IMR-90 (cell line): ENCODE measurements around the gene PRKRIP1. TPM values are rescaled to one million over a fixed set of nuclear protein-coding genes. Genes with fewer than 3 reads are reported as not detected.
"Not testable (repeated sequence)": the region's sequence is repeated elsewhere in the genome, so short reads cannot be mapped to it uniquely, and the experiment has no call there.

ENCODE experiments used
- ATAC-seq: fragments of 200-7000 bp; cut with Tn5 transposase; 2 replicates; pipeline ENCODE4 v1.9.1; 2020; ENCODE audit warnings: low read depth, mild to moderate bottlenecking, moderate library complexity
- BruUV-seq: library from RNA; stranded (reverse); fragments of 400-500 nt; replicated peaks from 2 replicates; lab custom pipeline; 2021; lab: Mats Ljungman, UMichigan
- CTCF ChIA-PET: fragments of 300-600 bp; formaldehyde crosslinking; extraction: SDS; loops from one replicate; lab custom pipeline; 2021; ENCODE audit warnings: antibody characterized with exemption; lab: Yijun Ruan, JAX
- POLR2A ChIA-PET: fragments of 300-600 bp; sonication (Branson Sonifier 250); formaldehyde crosslinking; loops from one replicate; lab custom pipeline; 2022; ENCODE audit warnings: antibody characterized with exemption; ENCODE audit not compliant: unreplicated experiment; lab: Charles Lee
- DNase-seq: peaks from one replicate; pipeline ENCODE4 v3.0.0; 2013
- H2AFZ ChIP-seq: replicated peaks from 2 replicates; pipeline ENCODE3; 2013; ENCODE audit warnings: low read length, mild to moderate bottlenecking; ENCODE audit not compliant: poor library complexity
- H2AK5ac ChIP-seq: 2 replicates; pipeline ENCODE4 v1.6.1; 2013; ENCODE audit warnings: low read depth, low read length, inconsistent platforms
- H2AK9ac ChIP-seq: replicated peaks from 2 replicates; pipeline ENCODE3; 2013; ENCODE audit warnings: mild to moderate bottlenecking, low read depth, low read length, moderate library complexity; ENCODE audit not compliant: poor library complexity
- H2BK120ac ChIP-seq: 2 replicates; pipeline ENCODE4 v1.6.1; 2013; ENCODE audit warnings: low read depth, low read length, inconsistent platforms
- H2BK15ac ChIP-seq: 3 replicates; pipeline ENCODE4 v1.6.1; 2013; ENCODE audit warnings: low read depth, low read length, inconsistent platforms
- H2BK20ac ChIP-seq: 2 replicates; pipeline ENCODE4 v1.6.1; 2013; ENCODE audit warnings: low read depth, mild to moderate bottlenecking, inconsistent platforms, low read length, moderate library complexity
- H2BK5ac ChIP-seq: 2 replicates; pipeline ENCODE4 v1.6.1; 2013; ENCODE audit warnings: mild to moderate bottlenecking, low read depth, low read length, inconsistent platforms; ENCODE audit not compliant: poor library complexity, severe bottlenecking
- H3K14ac ChIP-seq: replicated peaks from 2 replicates; pipeline ENCODE4 v1.6.1; 2013; ENCODE audit warnings: low read depth, low read length, inconsistent platforms
- H3K18ac ChIP-seq: 2 replicates; pipeline ENCODE4 v1.6.1; 2013; ENCODE audit warnings: low read depth, low read length, control low read depth
- H3K23ac ChIP-seq: 2 replicates; pipeline ENCODE4 v1.6.1; 2013; ENCODE audit warnings: low read depth, low read length, inconsistent platforms
- H3K27ac ChIP-seq: 2 replicates; pipeline ENCODE4 v1.5.1; 2013; ENCODE audit warnings: mild to moderate bottlenecking, control low read depth, low read length; ENCODE audit not compliant: insufficient read depth
- H3K27me3 ChIP-seq: 2 replicates; pipeline ENCODE4 v1.6.1; 2013; ENCODE audit warnings: low read length; ENCODE audit not compliant: control insufficient read depth, insufficient read depth
- H3K36me3 ChIP-seq: 2 replicates; pipeline ENCODE4 v1.6.1; 2013; ENCODE audit warnings: low read length, mixed read lengths; ENCODE audit not compliant: control insufficient read depth, insufficient read depth
- H3K4ac ChIP-seq: 2 replicates; pipeline ENCODE4 v1.6.1; 2013; ENCODE audit warnings: low read depth, low read length, inconsistent platforms
- H3K4me1 ChIP-seq: 2 replicates; pipeline ENCODE4 v1.6.1; 2013; ENCODE audit warnings: low read length, mixed read lengths; ENCODE audit not compliant: control insufficient read depth, insufficient read depth
- H3K4me2 ChIP-seq: 2 replicates; pipeline ENCODE4 v1.6.1; 2013; ENCODE audit warnings: low read depth, mild to moderate bottlenecking, control low read depth, low read length, moderate library complexity
- H3K4me3 ChIP-seq: 2 replicates; pipeline ENCODE4 v1.5.1; 2013; ENCODE audit warnings: low read depth, mild to moderate bottlenecking, control low read depth, low read length, moderate library complexity; ENCODE audit not compliant: insufficient read depth
- H3K56ac ChIP-seq: 2 replicates; pipeline ENCODE4 v1.6.1; 2013; ENCODE audit warnings: low read length, inconsistent platforms; ENCODE audit not compliant: insufficient read depth; ENCODE audit errors: extremely low read depth
- H3K79me1 ChIP-seq, 2 experiments: 2 replicates each; pipeline ENCODE4 v1.6.1; 2013; ENCODE audit warnings: low read length in 2 of 2, inconsistent platforms in 1 of 2, low read depth in 1 of 2
- H3K9ac ChIP-seq: 2 replicates; pipeline ENCODE4 v1.6.1; 2013; ENCODE audit warnings: low read depth, low read length, control low read depth
- H3K9me1 ChIP-seq: 2 replicates; pipeline ENCODE4 v1.6.1; 2013; ENCODE audit warnings: low read length, inconsistent platforms; ENCODE audit not compliant: insufficient read depth
- H3K9me3 ChIP-seq: 2 replicates; pipeline ENCODE4 v1.6.1; 2013; ENCODE audit warnings: low read length; ENCODE audit not compliant: control insufficient read depth, insufficient read depth
- H4K20me1 ChIP-seq: 2 replicates; pipeline ENCODE4 v1.6.1; 2013; ENCODE audit warnings: low read length, inconsistent platforms; ENCODE audit not compliant: insufficient read depth
- H4K5ac ChIP-seq: 2 replicates; pipeline ENCODE4 v1.6.1; 2013; ENCODE audit warnings: mild to moderate bottlenecking, low read depth, low read length, control low read depth
- H4K8ac ChIP-seq, 2 experiments: 2 replicates each; pipeline ENCODE4 v1.6.1; 2013; ENCODE audit warnings: low read depth in 2 of 2, low read length in 2 of 2, control low read depth in 1 of 2, inconsistent platforms in 1 of 2
- H4K91ac ChIP-seq: 2 replicates; pipeline ENCODE4 v1.6.1; 2013; ENCODE audit warnings: low read depth, low read length, inconsistent platforms; ENCODE audit not compliant: insufficient read depth
- WGBS, 2 experiments: methylation state at CpG; one replicate each; pipeline versions ENCODE4 v1.1.5 to v1.1.7; 2013; ENCODE audit warnings: missing lambda C conversion rate in 2 of 2; ENCODE audit not compliant: insufficient read length in 1 of 2; ENCODE audit errors: extremely low coverage in 2 of 2; 5-methylcytosine and 5-hydroxymethylcytosine counted together
- dilution Hi-C: fragments of 300-500 bp; cut with HindIII; formaldehyde crosslinking; loops from one replicate; pipeline ENCODE4 v1.14.3; 2018; ENCODE audit warnings: low sequenced_read_pairs; ENCODE audit not compliant: unreplicated experiment
- in situ Hi-C: fragments of 300-500 bp; cut with MboI; formaldehyde crosslinking; loops from 3 replicates; pipeline ENCODE4 v1.14.3; 2019; ENCODE audit warnings: low sequenced_read_pairs, inconsistent platforms, mixed read lengths
- intact Hi-C: fragments of 100-400 bp; cut with micrococcal nuclease; formaldehyde crosslinking; loops from 2 replicates; pipeline ENCODE4 v1.10.0; 2022
- polyA plus RNA-seq, 3 experiments: library from polyadenylated mRNA; depleted of rRNA; stranded (reverse); fragments of >200 nt; gene quantifications; 2 replicates each; pipeline ENCODE4 v1.2.3, GENCODE V29; 2012; ENCODE audit warnings: low replicate concordance in 1 of 3
- total RNA-seq: library from RNA; depleted of rRNA; stranded (reverse); fragments of >200 nt; gene quantifications from 2 replicates; pipeline ENCODE4 v1.2.3, GENCODE V29; 2012

PRKRIP1 gene
- total and polyA plus RNA-seq, 2 of the 4 experiments (the other 2 are of a cell fraction): 6.5 to 21.6 TPM

DNA sequence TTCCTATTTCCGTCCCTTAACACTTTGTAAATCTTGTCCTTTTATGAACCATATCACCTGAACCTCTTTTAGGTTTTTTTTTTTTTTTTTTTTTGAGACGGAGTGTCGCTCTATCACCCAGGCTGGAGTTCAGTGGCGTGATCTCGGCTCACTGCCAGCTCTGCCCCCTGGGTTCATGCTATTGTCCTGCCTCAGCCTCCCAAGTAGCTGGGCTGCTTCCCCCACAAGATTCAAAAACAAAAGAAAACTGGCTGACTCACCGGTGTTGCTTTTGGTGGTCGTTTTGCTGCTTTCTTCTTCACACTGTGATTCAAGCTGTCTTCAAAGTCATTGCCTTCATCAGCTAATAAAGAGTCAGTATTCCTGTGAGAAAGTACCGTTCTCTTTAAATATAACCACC is 15.3 kb upstream of the PRKRIP1 start:
- H3K4me2 ChIP-seq, H3K14ac ChIP-seq, H4K5ac ChIP-seq, intact Hi-C loops, ATAC-seq, in situ Hi-C loops, CTCF ChIA-PET, POLR2A ChIA-PET, H3K4me1 ChIP-seq, H2BK5ac ChIP-seq, DNase-seq, H3K9me3 ChIP-seq, H3K18ac ChIP-seq, H3K79me1 ChIP-seq, H3K23ac ChIP-seq, H2BK20ac ChIP-seq, H4K91ac ChIP-seq, H2AFZ ChIP-seq, H2AK9ac ChIP-seq, BruUV-seq, H3K27ac ChIP-seq, H2BK15ac ChIP-seq, H2BK120ac ChIP-seq, dilution Hi-C loops, H3K27me3 ChIP-seq, H2AK5ac ChIP-seq, H3K9ac ChIP-seq, H4K8ac ChIP-seq, H3K4me3 ChIP-seq, H3K9me1 ChIP-seq, H3K4ac ChIP-seq, H3K56ac ChIP-seq, H4K20me1 ChIP-seq: not testable (repeated sequence)
- H3K36me3 ChIP-seq: peaks cover 23% of the 10 kb centered on the region
- whole genome bisulfite sequencing, 2 experiments: 78% methylated on average over 5 of the region's 8 CpGs; no CpG with 5 or more reads in 1 of the 2 experiments

DNA sequence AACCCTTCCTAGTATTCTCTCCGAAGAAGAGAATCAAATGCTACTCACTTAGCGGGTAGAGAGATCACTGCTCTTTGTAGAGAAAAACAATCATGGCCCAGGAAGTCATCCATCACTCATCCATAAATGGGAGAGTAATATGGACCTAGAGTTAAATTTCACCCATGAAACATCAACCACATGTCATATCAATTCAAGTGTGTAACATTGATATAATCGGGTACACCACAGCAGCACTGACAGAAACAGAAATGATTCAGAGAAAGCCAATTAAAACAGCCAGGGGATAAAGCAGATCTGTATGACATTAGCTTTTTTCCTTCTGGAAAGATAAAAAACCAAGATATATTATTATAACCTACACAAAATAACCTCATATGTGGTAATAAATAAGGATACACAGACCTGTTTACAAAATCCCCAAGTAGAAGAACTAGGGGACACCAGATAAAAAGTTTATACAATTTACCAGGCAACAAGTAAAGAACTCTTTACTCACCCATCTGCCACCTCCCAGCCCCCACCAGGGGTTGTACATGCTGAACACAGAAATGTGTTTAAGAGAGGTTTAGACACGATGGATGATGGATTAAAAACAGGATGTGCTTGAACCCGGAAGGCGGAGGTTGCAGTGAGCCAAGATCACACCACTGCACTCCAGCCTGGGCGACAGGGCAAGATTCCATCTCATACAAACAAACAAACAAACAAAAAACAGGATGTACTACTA is 14.3 kb upstream of the PRKRIP1 start:
- intact Hi-C loops, H4K91ac ChIP-seq, H4K8ac ChIP-seq, H4K20me1 ChIP-seq, H3K4me1 ChIP-seq, in situ Hi-C loops, H3K23ac ChIP-seq, H2BK20ac ChIP-seq, H3K9me3 ChIP-seq, H2BK5ac ChIP-seq, H3K4me2 ChIP-seq, H3K27ac ChIP-seq, DNase-seq, H2AFZ ChIP-seq, BruUV-seq, H3K4ac ChIP-seq, H2BK15ac ChIP-seq, H4K5ac ChIP-seq, H3K9ac ChIP-seq, dilution Hi-C loops, POLR2A ChIA-PET, H3K14ac ChIP-seq, H3K56ac ChIP-seq, ATAC-seq, H2AK9ac ChIP-seq, H3K18ac ChIP-seq, H3K4me3 ChIP-seq, H3K27me3 ChIP-seq, H3K79me1 ChIP-seq, H2BK120ac ChIP-seq, H3K9me1 ChIP-seq, H2AK5ac ChIP-seq: not testable (repeated sequence)
- no CpG with 5 or more reads among the region's 7 CpGs for WGBS, 2 experiments
- CTCF ChIA-PET: interaction anchor here (0.6 kb wide), 1 partner anchor 1986 kb away, joined by 3 read pairs; no protein-coding TSS in a partner anchor
- peaks cover 23% of the 10 kb centered on the region for H3K36me3 ChIP-seq
